ENCODE data around the gene FOXRED1.

FOXRED1 gene

DNA sequence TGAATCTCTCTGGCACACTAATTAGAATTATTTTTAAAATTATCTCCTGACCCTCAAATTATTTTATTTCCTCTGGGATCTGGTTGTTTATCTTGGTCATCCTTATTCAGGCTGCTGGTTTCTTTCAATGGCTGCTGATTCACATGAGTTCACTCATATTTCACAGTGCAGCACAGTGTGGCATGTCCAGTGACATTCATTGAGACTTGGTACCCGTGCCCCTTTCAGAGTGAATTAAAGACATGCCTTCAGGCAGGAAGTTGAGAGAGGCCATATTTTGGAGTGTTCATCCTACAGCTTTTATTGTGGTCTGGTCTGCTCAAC is 48.4 kb downstream of the FOXRED1 start:
- H3K27ac Mint-ChIP-seq, result peak overlapping the region; percentile 95

DNA sequence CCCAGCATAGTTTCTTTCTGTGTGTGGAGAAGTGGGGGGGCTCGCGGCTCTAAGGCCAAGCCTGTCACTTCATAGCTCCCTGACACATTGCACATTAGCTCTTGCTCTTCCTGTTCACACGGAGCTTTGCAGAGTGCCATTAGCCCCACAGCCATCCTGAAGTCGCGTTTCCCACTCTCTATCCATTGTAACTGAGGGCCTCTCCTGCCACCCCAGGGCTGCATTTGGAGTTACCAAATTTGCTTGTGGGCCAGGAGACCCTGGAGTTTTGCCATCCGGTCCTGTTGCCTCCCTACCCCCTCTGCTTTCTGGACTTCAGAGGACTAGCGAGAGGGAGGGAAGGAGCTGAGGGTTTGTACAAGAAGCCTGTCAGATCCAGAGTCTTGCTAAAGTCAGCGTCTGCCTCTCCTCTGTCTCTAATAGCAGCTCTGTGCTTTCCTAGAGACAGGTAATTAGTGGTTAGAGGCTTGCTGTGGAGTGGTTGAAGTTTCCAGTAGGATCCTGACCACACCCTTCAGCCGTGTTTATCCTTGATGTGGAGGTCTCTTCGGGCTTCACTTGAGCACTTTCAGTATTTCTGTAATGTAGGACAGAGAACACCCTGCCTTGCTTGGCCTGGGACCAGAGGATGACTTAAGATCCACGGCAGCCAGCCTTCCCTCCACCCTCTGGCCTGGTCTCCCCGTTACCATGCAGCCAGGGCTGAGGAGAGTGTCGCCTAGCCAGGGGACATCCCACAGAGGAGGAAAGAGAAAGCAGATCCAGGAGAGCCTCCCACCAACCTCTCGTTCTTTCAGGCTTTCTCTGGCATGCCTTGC is 49.0 kb downstream of the FOXRED1 start:
- Mint-ChIP-seq H3K4me1 (peaks cover 50% of the 10 kb centered on the region), H3K27me3 (ENCODE audit: low read depth, poor library complexity) (peaks cover 2% of the 10 kb centered on the region), H3K9me3 (peaks cover 20% of the 10 kb centered on the region), H3K4me3 (peak overlapping the region; percentile 44), H3K36me3 (ENCODE audit: low read depth) (peaks cover 61% of the 10 kb centered on the region), H3K27ac (peak overlapping the region; percentile 95)
- TF ChIP-seq, protein P1, sequence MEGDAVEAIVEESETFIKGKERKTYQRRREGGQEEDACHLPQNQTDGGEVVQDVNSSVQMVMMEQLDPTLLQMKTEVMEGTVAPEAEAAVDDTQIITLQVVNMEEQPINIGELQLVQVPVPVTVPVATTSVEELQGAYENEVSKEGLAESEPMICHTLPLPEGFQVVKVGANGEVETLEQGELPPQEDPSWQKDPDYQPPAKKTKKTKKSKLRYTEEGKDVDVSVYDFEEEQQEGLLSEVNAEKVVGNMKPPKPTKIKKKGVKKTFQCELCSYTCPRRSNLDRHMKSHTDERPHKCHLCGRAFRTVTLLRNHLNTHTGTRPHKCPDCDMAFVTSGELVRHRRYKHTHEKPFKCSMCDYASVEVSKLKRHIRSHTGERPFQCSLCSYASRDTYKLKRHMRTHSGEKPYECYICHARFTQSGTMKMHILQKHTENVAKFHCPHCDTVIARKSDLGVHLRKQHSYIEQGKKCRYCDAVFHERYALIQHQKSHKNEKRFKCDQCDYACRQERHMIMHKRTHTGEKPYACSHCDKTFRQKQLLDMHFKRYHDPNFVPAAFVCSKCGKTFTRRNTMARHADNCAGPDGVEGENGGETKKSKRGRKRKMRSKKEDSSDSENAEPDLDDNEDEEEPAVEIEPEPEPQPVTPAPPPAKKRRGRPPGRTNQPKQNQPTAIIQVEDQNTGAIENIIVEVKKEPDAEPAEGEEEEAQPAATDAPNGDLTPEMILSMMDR (IDR thresholded peaks at IDR 0.05), result no peak
- no peak for DNase-seq

More for the DNA sequence above, 48.4 kb downstream of the FOXRED1 start:
- no peak for DNase-seq
- H3K36me3 Mint-ChIP-seq (ENCODE audit: low read depth), result peaks cover 61% of the 10 kb centered on the region
- H3K9me3 Mint-ChIP-seq, result peaks cover 20% of the 10 kb centered on the region
- H3K27me3 Mint-ChIP-seq (ENCODE audit: low read depth, poor library complexity), result peaks cover 4% of the 10 kb centered on the region
- H3K4me1 Mint-ChIP-seq, result peaks cover 53% of the 10 kb centered on the region
- no peak overlapping the region for H3K4me3 Mint-ChIP-seq
- TF ChIP-seq, protein P1 (IDR thresholded peaks at IDR 0.05), result no peak

DNA sequence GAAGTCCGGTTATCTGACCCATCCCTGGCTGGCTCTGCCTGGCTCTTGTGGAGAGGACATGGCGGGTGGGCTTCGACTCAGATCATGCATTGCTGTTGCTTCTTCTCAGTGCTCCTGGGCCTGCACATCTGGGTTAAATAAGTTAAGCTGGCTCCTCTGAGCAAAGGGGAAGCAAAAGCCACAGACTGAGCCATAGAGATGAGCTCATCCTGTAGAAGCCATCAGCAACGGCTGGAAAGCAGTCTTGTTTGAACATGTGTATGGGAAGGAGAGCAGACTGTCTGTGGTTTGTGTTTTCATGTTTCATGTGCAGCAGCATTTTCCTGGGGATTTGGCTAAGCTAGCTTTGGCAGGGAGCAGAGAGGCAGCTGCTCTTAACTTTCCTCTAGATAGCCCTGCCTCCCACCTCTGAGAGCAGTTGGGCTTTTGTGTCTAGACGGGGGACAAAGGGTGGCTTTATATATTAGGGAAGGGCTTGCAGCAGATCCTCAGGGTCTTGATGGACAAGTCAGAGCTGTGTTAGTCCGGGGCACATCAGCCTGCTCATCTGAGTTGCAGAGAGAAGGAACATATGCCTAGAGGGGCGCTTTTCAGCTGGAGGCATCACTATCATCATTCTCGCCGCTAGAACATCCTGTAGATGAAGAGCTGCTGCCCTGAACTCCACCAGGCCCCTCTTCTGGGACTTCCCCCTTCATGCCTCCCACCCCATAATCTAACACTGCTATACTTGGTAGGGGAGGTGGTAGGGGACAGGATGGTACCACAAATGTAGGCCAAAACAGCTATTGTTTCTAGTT is 49.8 kb downstream of the FOXRED1 start:
- DNase-seq, result no peak
- Mint-ChIP-seq H3K9me3 (peaks cover 20% of the 10 kb centered on the region), H3K36me3 (ENCODE audit: low read depth) (peaks cover 55% of the 10 kb centered on the region), H3K27me3 (ENCODE audit: low read depth, poor library complexity) (peaks cover 4% of the 10 kb centered on the region), H3K27ac (peak overlapping the region; percentile 95), H3K4me1 (peaks cover 46% of the 10 kb centered on the region), H3K4me3 (no peak overlapping the region)
- TF ChIP-seq, protein P1 (IDR thresholded peaks at IDR 0.05), result no peak

DNA sequence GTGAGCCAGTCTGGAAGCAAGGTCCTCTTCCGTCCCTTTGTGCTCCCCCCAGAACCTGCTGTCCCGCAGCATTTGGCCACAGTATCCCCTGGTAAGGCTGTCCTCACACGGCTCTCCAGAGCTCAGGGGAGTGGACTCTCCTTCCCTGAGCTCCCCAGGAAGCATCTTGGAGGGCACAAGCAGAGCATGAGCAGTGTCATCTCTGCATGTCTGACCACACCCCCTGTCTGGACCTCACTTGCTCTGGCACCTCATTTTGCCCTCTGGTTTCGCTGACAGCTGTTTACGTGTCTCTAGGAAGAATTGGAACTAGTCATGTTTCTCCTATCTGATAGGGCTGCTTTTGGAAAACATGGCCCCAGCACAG is 50.4 kb downstream of the FOXRED1 start:
- no peak for DNase-seq
- peak overlapping the region; percentile 64 for H3K27ac Mint-ChIP-seq
- peaks cover 4% of the 10 kb centered on the region for H3K27me3 Mint-ChIP-seq (ENCODE audit: low read depth, poor library complexity)
- TF ChIP-seq, protein P1 (IDR thresholded peaks at IDR 0.05), result no peak
- peaks cover 46% of the 10 kb centered on the region for H3K4me1 Mint-ChIP-seq
- H3K9me3 Mint-ChIP-seq, result peaks cover 18% of the 10 kb centered on the region
- no peak overlapping the region for H3K4me3 Mint-ChIP-seq
- peaks cover 50% of the 10 kb centered on the region for H3K36me3 Mint-ChIP-seq (ENCODE audit: low read depth)

DNA sequence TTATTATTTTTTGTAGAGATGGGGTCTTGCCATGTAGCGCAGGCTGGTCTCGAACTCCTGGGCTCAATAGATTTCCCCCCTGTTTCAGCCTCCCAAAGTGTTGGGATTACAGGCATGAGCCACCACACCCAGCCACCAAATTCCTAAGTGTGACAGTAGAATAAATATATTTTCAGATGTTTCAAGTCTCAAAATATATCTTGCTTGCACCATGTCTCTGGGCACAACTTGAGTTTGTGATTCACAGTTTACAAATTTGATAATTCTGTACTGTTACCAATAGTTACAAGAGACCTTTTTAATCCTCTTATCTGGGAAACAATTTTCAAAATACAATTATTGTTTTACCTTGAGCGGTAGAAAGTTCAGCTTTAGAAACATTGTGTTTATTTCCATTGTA is 54.0 kb downstream of the FOXRED1 start:
- Mint-ChIP-seq H3K36me3 (ENCODE audit: low read depth) (peaks cover 38% of the 10 kb centered on the region), H3K4me1 (peaks cover 55% of the 10 kb centered on the region), H3K9me3 (no peaks in the 10 kb centered on the region), H3K27me3 (ENCODE audit: low read depth, poor library complexity) (peaks cover 8% of the 10 kb centered on the region), H3K4me3 (no peak overlapping the region), H3K27ac (no peak overlapping the region)
- TF ChIP-seq, protein P1 (IDR thresholded peaks at IDR 0.05), result no peak
- no peak for DNase-seq

Measured in nephron progenitor cell (in vitro differentiated cells).